Keratinocyte (primary cell): Measurements from ENCODE around the gene RFC3. TPM values are rescaled to one million over a fixed set of nuclear protein-coding genes. Genes with fewer than 3 reads are reported as not detected.
A peak's percentile ranks its signal among the peaks of the same experiment; 100 is the strongest.

Experiments
- DNase-seq: peaks from one replicate; pipeline ENCODE4 v3.0.0-alpha.2; 2011; ENCODE audit warnings: low read depth, missing footprints, low spot score
- FAIRE-seq: peaks from 2 replicates; lab custom pipeline; 2011; peaks lifted over from hg19 to GRCh38; lab: Jason Lieb, UNC
- H2AFZ ChIP-seq: 2 replicates; pipeline ENCODE4 v1.6.0; 2012; ENCODE audit warnings: low read length, control low read depth, inconsistent platforms; ENCODE audit not compliant: control insufficient read depth
- H3K27ac ChIP-seq: 2 replicates; pipeline ENCODE4 v1.5.1; 2011; ENCODE audit warnings: low read length; ENCODE audit not compliant: control insufficient read depth, insufficient read depth
- H3K27me3 ChIP-seq: 3 replicates; pipeline ENCODE4 v1.6.0; 2011; ENCODE audit warnings: low read length; ENCODE audit not compliant: control insufficient read depth, insufficient read depth; ENCODE audit errors: extremely low read depth
- H3K36me3 ChIP-seq, 2 experiments: 2 replicates in 1 of 2; 3 replicates in 1 of 2; pipeline ENCODE4 v1.5.1; 2011; ENCODE audit warnings: low read length in 2 of 2, mild to moderate bottlenecking in 1 of 2; ENCODE audit not compliant: control insufficient read depth in 2 of 2, insufficient read depth in 2 of 2; ENCODE audit errors: extremely low read depth in 1 of 2
- H3K4me1 ChIP-seq: 3 replicates; pipeline ENCODE4 v1.5.1; 2011; ENCODE audit warnings: low read length; ENCODE audit not compliant: control insufficient read depth, insufficient read depth; ENCODE audit errors: extremely low read depth
- H3K4me2 ChIP-seq: 3 replicates; pipeline ENCODE4 v1.6.0; 2011; ENCODE audit warnings: low read depth, low read length; ENCODE audit not compliant: control insufficient read depth, insufficient read depth; ENCODE audit errors: extremely low read depth
- H3K4me3 ChIP-seq, 3 experiments: fragments of 200-600 bp in 1 of 3; sonication (generic) in 1 of 3; 2 replicates in 2 of 3; 3 replicates in 1 of 3; pipeline ENCODE4 v1.5.1; 2011 to 2016; ENCODE audit warnings: low read length in 3 of 3, mild to moderate bottlenecking in 3 of 3, control low read depth in 2 of 3, inconsistent platforms in 1 of 3, low read depth in 1 of 3, mixed read lengths in 1 of 3, mixed run types in 1 of 3, moderate library complexity in 1 of 3; ENCODE audit not compliant: control insufficient read depth in 2 of 3, insufficient read depth in 2 of 3; ENCODE audit errors: extremely low read depth in 1 of 3
- H3K79me2 ChIP-seq: 2 replicates; pipeline ENCODE4 v1.6.0; 2012; ENCODE audit warnings: low read length; ENCODE audit not compliant: control insufficient read depth, insufficient read depth
- H3K9ac ChIP-seq: 3 replicates; pipeline ENCODE4 v1.6.0; 2011; ENCODE audit warnings: low read length; ENCODE audit not compliant: control insufficient read depth, insufficient read depth; ENCODE audit errors: extremely low read depth
- H3K9me1 ChIP-seq: 3 replicates; pipeline ENCODE4 v1.6.0; 2011; ENCODE audit warnings: low read length; ENCODE audit not compliant: control insufficient read depth, insufficient read depth; ENCODE audit errors: extremely low read depth
- H3K9me3 ChIP-seq: 2 replicates; pipeline ENCODE4 v1.5.1; 2012; ENCODE audit warnings: low read depth, low read length; ENCODE audit not compliant: control insufficient read depth
- H4K20me1 ChIP-seq: 3 replicates; pipeline ENCODE4 v1.6.0; 2011; ENCODE audit warnings: low read length; ENCODE audit not compliant: control insufficient read depth, insufficient read depth; ENCODE audit errors: extremely low read depth
- EZH2 ChIP-seq: IDR thresholded peaks from one replicate; pipeline ENCODE4 v1.6.1; 2012; ENCODE audit warnings: inconsistent platforms, mild to moderate bottlenecking, low read length, moderate library complexity
- dilution Hi-C: fragments of 300-500 bp; cut with MboI; formaldehyde crosslinking; loops from one replicate; pipeline ENCODE4 v1.7.0; 2020; ENCODE audit warnings: low sequenced_read_pairs; ENCODE audit not compliant: extremely low pct_ligation_motif_present
- polyA plus RNA-seq, 5 experiments: library from polyadenylated mRNA; depleted of rRNA in 3 of 5; stranded (reverse) in 3 of 5; stranded (forward) in 1 of 5; unstranded in 1 of 5; fragments of >200 nt; gene quantifications; 1 replicate in 1 of 5; 2 replicates in 3 of 5; 3 replicates in 1 of 5; pipeline versions ENCODE4 v1.2.1 to v1.2.3, GENCODE V29; 2011 to 2012; ENCODE audit warnings: missing spikeins in 2 of 5, low read depth in 1 of 5, low replicate concordance in 1 of 5
- TF ChIP-seq, protein P1 (sequence below), 3 experiments: IDR thresholded peaks in 1 of 3; conservative IDR thresholded peaks in 1 of 3; optimal IDR thresholded peaks in 1 of 3; 2 replicates in 2 of 3; 3 replicates in 1 of 3; pipeline versions ENCODE3 to v1.5.1; 2011; ENCODE audit warnings: low read length in 3 of 3, mild to moderate bottlenecking in 3 of 3, moderate library complexity in 2 of 3, control low read depth in 1 of 3, inconsistent platforms in 1 of 3; ENCODE audit not compliant: insufficient read depth in 2 of 3; ENCODE audit errors: extremely low read depth in 1 of 3

RFC3 gene
- polyA plus RNA-seq, 1 donor (not counting 4 experiments of a cell fraction or from before 2014, with no cell fraction given), result 20.8 TPM

DNA sequence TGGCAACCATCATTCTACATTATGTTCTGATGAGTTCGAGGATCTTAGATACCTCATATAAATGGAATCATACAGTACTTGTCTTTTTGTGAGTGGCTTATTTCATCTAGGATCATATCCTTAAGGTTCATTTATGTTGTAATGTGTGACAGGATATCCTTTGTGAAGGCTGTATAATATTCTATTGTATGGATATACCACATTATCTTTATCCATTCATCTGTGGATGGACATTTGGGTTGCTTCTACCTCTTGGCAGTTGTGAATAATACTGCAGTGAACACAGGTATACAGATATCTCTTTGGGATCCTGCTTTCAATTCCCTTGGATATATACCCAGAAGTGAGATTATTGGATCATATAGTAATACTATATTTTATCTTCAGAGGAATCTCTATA lies 33.2 kb upstream of the RFC3 start:
- Histone ChIP-seq H3K27ac (no peak overlapping the region), H3K36me3 (no peaks in the 10 kb centered on the region), H3K9ac (no peak overlapping the region), H3K27me3 (no peaks in the 10 kb centered on the region), H3K4me2 (no peak overlapping the region), H3K9me3 (no peaks in the 10 kb centered on the region), H3K4me3 (no peak overlapping the region), H4K20me1 (no peaks in the 10 kb centered on the region), H3K4me1 (peaks cover 3% of the 10 kb centered on the region), H2AFZ (no peak overlapping the region), H3K9me1 (no peaks in the 10 kb centered on the region), H3K79me2 (no peaks in the 10 kb centered on the region)
- no peak for FAIRE-seq
- dilution Hi-C loops, result no loop called here
- TF ChIP-seq EZH2, result no peak
- TF ChIP-seq, protein P1, sequence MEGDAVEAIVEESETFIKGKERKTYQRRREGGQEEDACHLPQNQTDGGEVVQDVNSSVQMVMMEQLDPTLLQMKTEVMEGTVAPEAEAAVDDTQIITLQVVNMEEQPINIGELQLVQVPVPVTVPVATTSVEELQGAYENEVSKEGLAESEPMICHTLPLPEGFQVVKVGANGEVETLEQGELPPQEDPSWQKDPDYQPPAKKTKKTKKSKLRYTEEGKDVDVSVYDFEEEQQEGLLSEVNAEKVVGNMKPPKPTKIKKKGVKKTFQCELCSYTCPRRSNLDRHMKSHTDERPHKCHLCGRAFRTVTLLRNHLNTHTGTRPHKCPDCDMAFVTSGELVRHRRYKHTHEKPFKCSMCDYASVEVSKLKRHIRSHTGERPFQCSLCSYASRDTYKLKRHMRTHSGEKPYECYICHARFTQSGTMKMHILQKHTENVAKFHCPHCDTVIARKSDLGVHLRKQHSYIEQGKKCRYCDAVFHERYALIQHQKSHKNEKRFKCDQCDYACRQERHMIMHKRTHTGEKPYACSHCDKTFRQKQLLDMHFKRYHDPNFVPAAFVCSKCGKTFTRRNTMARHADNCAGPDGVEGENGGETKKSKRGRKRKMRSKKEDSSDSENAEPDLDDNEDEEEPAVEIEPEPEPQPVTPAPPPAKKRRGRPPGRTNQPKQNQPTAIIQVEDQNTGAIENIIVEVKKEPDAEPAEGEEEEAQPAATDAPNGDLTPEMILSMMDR (optimal IDR thresholded peaks at IDR 0.05 in 1 of 3, IDR thresholded peaks at IDR 0.05 in 1 of 3, conservative IDR thresholded peaks at IDR 0.05 in 1 of 3; ENCODE audit: extremely low read depth in 1 of 3, insufficient read depth in 2 of 3, low read length in 3 of 3), result no peak
- no peak for DNase-seq

DNA sequence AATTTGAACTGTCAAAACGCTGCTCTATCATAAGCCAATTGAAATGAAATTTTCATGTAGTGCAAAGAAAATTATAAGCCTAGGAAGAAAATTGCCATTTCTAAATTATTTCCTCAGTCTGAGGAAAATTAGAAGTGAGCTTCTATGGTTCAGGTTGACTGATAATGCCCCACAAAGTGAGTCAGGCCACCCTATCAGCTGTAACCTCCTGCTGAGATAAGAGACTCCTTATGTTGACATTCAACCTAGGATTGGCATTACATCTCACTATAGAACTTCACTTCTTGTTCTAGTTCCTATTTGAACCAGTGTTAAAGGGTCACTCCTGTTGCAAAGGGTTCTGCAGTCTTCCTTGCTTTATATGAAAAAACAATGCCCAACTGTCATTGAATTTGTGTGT lies 32.6 kb upstream of the RFC3 start:
- TF ChIP-seq EZH2, result no peak
- no peaks in the 10 kb centered on the region for H3K9me1 ChIP-seq
- H3K4me3 ChIP-seq, result no peak overlapping the region
- no peak overlapping the region for H3K9ac ChIP-seq
- H3K9me3 ChIP-seq, result no peaks in the 10 kb centered on the region
- H2AFZ ChIP-seq, result no peak overlapping the region
- dilution Hi-C loops, result no loop called here
- no peak overlapping the region for H3K27ac ChIP-seq
- H3K79me2 ChIP-seq, result no peaks in the 10 kb centered on the region
- no peaks in the 10 kb centered on the region for H4K20me1 ChIP-seq
- DNase-seq, result no peak
- no peak for FAIRE-seq
- no peak overlapping the region for H3K4me2 ChIP-seq
- no peaks in the 10 kb centered on the region for H3K27me3 ChIP-seq
- no peaks in the 10 kb centered on the region for H3K36me3 ChIP-seq
- H3K4me1 ChIP-seq, result peaks cover 3% of the 10 kb centered on the region

DNA sequence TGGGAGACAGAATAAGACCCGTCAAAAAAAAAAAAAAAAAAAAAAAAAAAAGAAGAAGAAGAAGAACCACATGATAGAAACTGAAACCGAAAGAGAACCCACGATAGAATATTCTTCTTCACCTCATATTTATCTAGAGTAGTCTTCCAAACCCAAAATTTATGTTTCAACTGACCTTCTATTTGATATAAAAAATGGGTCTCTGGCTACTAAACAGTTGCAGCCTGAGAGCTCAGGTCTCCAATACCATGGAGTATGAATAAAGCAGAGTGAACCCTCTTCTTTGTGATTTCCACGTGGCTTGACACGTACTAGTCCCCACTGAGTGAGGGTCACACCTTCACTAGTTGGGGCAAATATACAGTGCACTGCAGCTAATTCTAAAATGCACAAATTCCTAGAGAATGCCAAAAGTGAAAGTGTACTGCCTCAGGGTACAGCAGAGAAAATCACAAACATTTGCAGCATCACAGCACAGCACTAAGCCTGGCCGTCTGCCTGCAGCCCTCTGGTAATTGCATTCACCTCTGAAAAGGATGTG lies 30.8 kb upstream of the RFC3 start:
- dilution Hi-C loops, result no loop called here
- DNase-seq (no peak), FAIRE-seq (no peak)
- Histone ChIP-seq H3K36me3 (no peaks in the 10 kb centered on the region), H3K27ac (no peak overlapping the region), H3K4me3 (peak overlapping the region; percentile 20 to 51 (median 45)), H2AFZ (peak overlapping the region; percentile 54), H4K20me1 (no peaks in the 10 kb centered on the region), H3K27me3 (no peaks in the 10 kb centered on the region), H3K9me3 (no peaks in the 10 kb centered on the region), H3K9ac (no peak overlapping the region), H3K79me2 (no peaks in the 10 kb centered on the region), H3K4me1 (peaks cover 3% of the 10 kb centered on the region), H3K4me2 (peak overlapping the region; percentile 73), H3K9me1 (no peaks in the 10 kb centered on the region)
- TF ChIP-seq, protein P1 (optimal IDR thresholded peaks at IDR 0.05 in 1 of 3, IDR thresholded peaks at IDR 0.05 in 1 of 3, conservative IDR thresholded peaks at IDR 0.05 in 1 of 3; ENCODE audit: extremely low read depth in 1 of 3, insufficient read depth in 2 of 3, low read length in 3 of 3), result no peak
- TF ChIP-seq EZH2, result no peak
